Activated CD4-positive, alpha-beta memory T cell treated with anti-CD3 and anti-CD28 coated beads for 36 hours (primary cell): ENCODE data around the gene KIF1B. TPM values are rescaled to one million over a fixed set of nuclear protein-coding genes. Genes with fewer than 3 reads are reported as not detected.
A peak's percentile ranks its signal among the peaks of the same experiment; 100 is the strongest.

Experiments used
- CTCF ChIA-PET: fragments of 350-600 bp; sonication (Branson Sonifier 250); formaldehyde crosslinking; loops from one replicate; lab custom pipeline; 2021; ENCODE audit warnings: antibody characterized with exemption, inconsistent platforms; lab: Charles Lee
- POLR2A ChIA-PET: fragments of 350-600 bp; sonication (Branson Sonifier 250); formaldehyde crosslinking; loops from one replicate; lab custom pipeline; 2021; ENCODE audit warnings: antibody characterized with exemption; lab: Charles Lee
- DNase-seq: peaks from one replicate; pipeline ENCODE4 v3.0.0-alpha.2; 2020
- H3K27ac Mint-ChIP-seq: one replicate; pipeline ENCODE4 v1.8.0; 2021; ENCODE audit warnings: mixed read lengths
- H3K27me3 Mint-ChIP-seq: one replicate; pipeline ENCODE4 v1.8.0; 2021; ENCODE audit warnings: mixed read lengths
- H3K36me3 Mint-ChIP-seq: one replicate; pipeline ENCODE4 v1.8.0; 2021; ENCODE audit warnings: mixed read lengths
- H3K4me1 Mint-ChIP-seq: one replicate; pipeline ENCODE4 v1.8.0; 2021; ENCODE audit warnings: low read depth, mixed read lengths
- H3K4me3 Mint-ChIP-seq: one replicate; pipeline ENCODE4 v1.8.0; 2021; ENCODE audit warnings: mild to moderate bottlenecking, mixed read lengths
- H3K9me3 Mint-ChIP-seq: one replicate; pipeline ENCODE4 v1.8.0; 2021; ENCODE audit warnings: mixed read lengths
- intact Hi-C: fragments of 100-400 bp; cut with micrococcal nuclease; formaldehyde crosslinking; loops from one replicate; pipeline ENCODE4 v1.15.1; 2023
- total RNA-seq, 2 experiments: library from RNA; stranded (reverse); gene quantifications; one replicate each; pipeline ENCODE4 v1.2.3, GENCODE V29; 2021

Gene KIF1B
- total RNA-seq, 2 experiments from 2014 or later, result 16.8 to 17.4 TPM

DNA sequence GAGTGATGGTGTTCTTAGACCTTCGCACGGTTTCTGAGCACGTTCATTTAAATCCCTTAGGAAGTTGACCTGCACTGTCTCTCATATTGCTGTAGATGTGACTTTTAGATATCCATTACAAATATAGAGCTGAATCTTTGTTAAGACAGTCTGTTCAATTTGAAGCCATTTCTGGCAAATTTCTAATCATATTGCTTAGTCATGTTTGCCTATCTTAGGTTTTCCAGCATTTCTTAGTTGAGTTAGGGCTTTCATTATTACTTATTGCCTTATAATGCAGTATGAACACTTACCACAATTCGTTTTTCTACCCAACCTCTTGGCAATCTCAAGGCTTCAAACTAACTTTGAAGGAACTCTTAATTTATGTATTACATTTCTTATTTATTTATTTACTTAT lies 110.0 kb downstream of the KIF1B start:
- H3K4me3 Mint-ChIP-seq, result no peak overlapping the region
- no peak for DNase-seq
- H3K27ac Mint-ChIP-seq, result no peak overlapping the region
- H3K36me3 Mint-ChIP-seq, result peaks cover 4% of the 10 kb centered on the region
- H3K4me1 Mint-ChIP-seq, result peaks cover 9% of the 10 kb centered on the region
- no peaks in the 10 kb centered on the region for H3K27me3 Mint-ChIP-seq
- intact Hi-C loops, result loop anchor here (5.0 kb wide), 1 partner anchor 108 kb away; the partner anchor contains the start of gene KIF1B
- ChIA-PET CTCF (no interaction called here), POLR2A (no interaction called here)
- no peaks in the 10 kb centered on the region for H3K9me3 Mint-ChIP-seq

DNA sequence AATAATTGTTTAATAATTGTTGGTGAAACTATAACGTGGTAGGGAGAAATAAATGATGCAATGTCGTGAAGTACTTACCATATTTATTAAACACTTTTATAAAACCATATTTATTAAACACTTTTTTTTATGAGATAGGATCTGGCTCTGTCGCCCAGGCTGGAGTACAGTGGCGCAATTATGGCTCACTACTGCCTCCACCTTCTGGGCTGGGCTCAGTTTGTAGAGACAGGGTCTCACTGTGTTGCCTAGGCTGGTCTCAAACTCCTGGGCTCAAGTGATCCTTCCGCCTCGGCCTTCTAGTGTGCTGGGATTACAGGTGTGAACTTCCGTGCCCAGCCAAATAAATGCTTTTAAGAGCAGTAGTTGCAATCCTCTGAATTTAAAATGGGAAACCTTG lies 112.5 kb downstream of the KIF1B start:
- Mint-ChIP-seq H3K27ac (no peak overlapping the region), H3K4me3 (no peak overlapping the region), H3K4me1 (peaks cover 20% of the 10 kb centered on the region), H3K36me3 (peaks cover 4% of the 10 kb centered on the region), H3K27me3 (no peaks in the 10 kb centered on the region), H3K9me3 (no peaks in the 10 kb centered on the region)
- no peak for DNase-seq
- POLR2A ChIA-PET, result no interaction called here
- intact Hi-C loops, result loop anchor here (5.0 kb wide), 1 partner anchor 111 kb away; the partner anchor contains the start of gene KIF1B
- CTCF ChIA-PET, result interaction anchor here (0.7 kb wide), 1 partner anchor 111 kb away, joined by 3 read pairs; no protein-coding TSS in a partner anchor

DNA sequence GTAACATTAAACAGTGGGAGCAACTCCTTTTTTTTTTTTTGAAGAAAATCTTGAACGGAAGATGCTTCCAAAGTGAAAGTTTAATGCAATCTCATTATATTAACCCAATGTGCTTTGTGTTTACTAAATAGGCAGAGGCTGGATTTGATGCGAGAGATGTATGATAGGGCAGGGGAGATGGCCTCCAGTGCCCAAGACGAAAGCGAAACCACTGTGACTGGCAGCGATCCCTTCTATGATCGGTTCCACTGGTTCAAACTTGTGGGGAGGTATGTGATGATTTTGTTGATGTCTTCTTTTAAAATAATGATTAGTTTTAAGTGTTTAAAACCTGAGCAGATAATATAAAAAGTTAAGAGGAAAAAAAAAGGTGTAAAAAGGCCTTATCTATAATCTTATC lies 114.3 kb downstream of the KIF1B start:
- intact Hi-C loops, result loop anchor here (5.0 kb wide), 2 partner anchors 42 to 112 kb away; partner anchors contain the start of gene KIF1B
- no peaks in the 10 kb centered on the region for H3K27me3 Mint-ChIP-seq
- peak overlapping the region; percentile 63 for H3K4me3 Mint-ChIP-seq
- POLR2A ChIA-PET, result no interaction called here
- H3K27ac Mint-ChIP-seq, result peak overlapping the region; percentile 82
- peak; percentile 46 for DNase-seq
- CTCF ChIA-PET, result interaction anchor here (2.4 kb wide), 1 partner anchor 115 kb away, joined by 10 read pairs; the partner anchor contains the start of gene KIF1B
- peaks cover 20% of the 10 kb centered on the region for H3K4me1 Mint-ChIP-seq
- H3K9me3 Mint-ChIP-seq, result no peaks in the 10 kb centered on the region
- H3K36me3 Mint-ChIP-seq, result peaks cover 4% of the 10 kb centered on the region

DNA sequence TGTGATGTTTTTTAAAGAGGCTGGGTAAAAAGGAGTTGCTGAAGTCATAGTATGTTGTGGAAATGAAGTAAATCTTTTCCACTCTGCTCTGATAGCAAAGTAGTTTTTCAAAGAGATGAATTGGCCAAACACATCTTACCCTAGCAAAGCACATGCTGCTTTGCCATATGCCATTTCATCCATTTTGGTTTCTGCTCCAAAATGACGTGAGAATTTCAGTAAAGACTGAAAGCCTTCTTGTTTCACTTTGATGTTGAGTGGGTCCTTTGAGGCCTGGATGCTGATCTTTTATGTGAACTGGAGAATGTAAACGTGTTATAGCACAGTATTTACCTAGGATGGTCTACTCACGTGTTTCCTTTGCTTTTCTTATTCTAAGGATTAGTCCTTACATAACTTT lies 115.2 kb downstream of the KIF1B start:
- Mint-ChIP-seq H3K9me3 (no peaks in the 10 kb centered on the region), H3K27me3 (no peaks in the 10 kb centered on the region), H3K36me3 (peaks cover 4% of the 10 kb centered on the region), H3K4me1 (peaks cover 18% of the 10 kb centered on the region), H3K4me3 (peak overlapping the region; percentile 63), H3K27ac (peak overlapping the region; percentile 82)
- no peak for DNase-seq
- POLR2A ChIA-PET, result interaction anchor here (0.6 kb wide), 1 partner anchor 12 kb away, joined by 3 read pairs; no protein-coding TSS in a partner anchor
- CTCF ChIA-PET, result interaction anchor here (0.7 to 2.4 kb wide), 2 partner anchors 84 to 116 kb away, joined by 3 to 10 read pairs; partner anchors contain the start of gene KIF1B
- intact Hi-C loops, result loop anchor here (5.0 kb wide), 1 partner anchor 43 kb away; no protein-coding TSS in a partner anchor

DNA sequence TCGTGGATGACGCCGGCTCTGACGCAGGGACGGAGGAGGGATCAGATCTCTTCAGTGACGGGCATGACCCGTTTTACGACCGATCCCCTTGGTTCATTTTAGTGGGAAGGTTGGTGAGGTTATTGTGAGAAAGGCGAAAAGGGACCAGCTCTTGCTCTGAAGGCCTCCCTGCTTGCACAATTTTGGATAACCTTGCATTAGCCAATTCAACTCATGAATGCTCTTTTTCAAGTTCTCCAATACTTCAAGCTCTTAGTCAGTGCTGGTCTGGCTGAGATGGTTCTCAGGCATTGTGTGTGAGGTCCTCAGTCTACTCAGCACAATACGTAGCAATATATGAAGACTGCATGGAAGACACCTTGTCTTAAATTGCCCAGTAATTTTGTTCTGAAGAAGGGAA lies 115.9 kb downstream of the KIF1B start:
- POLR2A ChIA-PET, result no interaction called here
- Mint-ChIP-seq H3K27ac (peak overlapping the region; percentile 82), H3K4me1 (peaks cover 18% of the 10 kb centered on the region), H3K9me3 (no peaks in the 10 kb centered on the region), H3K27me3 (no peaks in the 10 kb centered on the region), H3K4me3 (no peak overlapping the region), H3K36me3 (peaks cover 4% of the 10 kb centered on the region)
- DNase-seq, result no peak
- intact Hi-C loops, result loop anchor here (5.0 kb wide), 1 partner anchor 44 kb away; no protein-coding TSS in a partner anchor
- CTCF ChIA-PET, result interaction anchor here (1.1 to 2.4 kb wide), 2 partner anchors 12 to 117 kb away, joined by 7 to 10 read pairs; partner anchors contain the start of gene KIF1B

GRCh38 chr1:10328180-10328963 lies 118.0 kb downstream of the KIF1B start:
- Mint-ChIP-seq H3K27ac (no peak overlapping the region), H3K9me3 (no peaks in the 10 kb centered on the region), H3K36me3 (peaks cover 3% of the 10 kb centered on the region), H3K4me1 (peaks cover 18% of the 10 kb centered on the region), H3K27me3 (no peaks in the 10 kb centered on the region), H3K4me3 (no peak overlapping the region)
- POLR2A ChIA-PET, result no interaction called here
- DNase-seq, result no peak
- CTCF ChIA-PET, result interaction anchor here (2.0 kb wide), 1 partner anchor 10 kb away, joined by 5 read pairs; no protein-coding TSS in a partner anchor
- intact Hi-C loops, result loop anchor here (5.0 kb wide), 1 partner anchor 46 kb away; no protein-coding TSS in a partner anchor

DNA sequence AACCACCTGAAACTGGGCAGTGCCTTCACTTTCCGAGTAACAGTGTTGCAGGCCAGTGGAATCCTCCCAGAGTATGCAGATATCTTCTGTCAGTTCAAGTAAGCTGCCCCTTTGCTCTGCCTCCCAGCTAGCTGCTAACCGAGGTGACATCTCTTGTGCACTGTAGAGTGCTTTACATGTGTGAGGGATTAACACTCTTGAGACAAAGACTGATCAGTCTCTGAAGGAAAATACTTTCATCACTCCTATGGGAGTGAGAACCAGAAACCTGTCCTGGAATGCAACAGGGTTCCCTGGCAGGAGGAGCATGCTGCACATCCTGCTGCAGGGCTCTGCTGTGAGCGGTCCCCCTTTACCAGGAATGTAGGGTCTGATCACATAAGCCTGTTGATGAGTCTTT lies 127.1 kb downstream of the KIF1B start:
- H3K27me3 Mint-ChIP-seq, result no peaks in the 10 kb centered on the region
- ChIA-PET POLR2A (no interaction called here), CTCF (interaction anchor here (0.6 to 1.8 kb wide), 6 partner anchors 8 to 128 kb away, joined by 3 to 28 read pairs (median 4); partner anchors contain the start of gene KIF1B)
- intact Hi-C loops, result no loop called here
- no peak for DNase-seq
- H3K4me3 Mint-ChIP-seq, result no peak overlapping the region
- no peaks in the 10 kb centered on the region for H3K9me3 Mint-ChIP-seq
- peaks cover 17% of the 10 kb centered on the region for H3K36me3 Mint-ChIP-seq
- no peaks in the 10 kb centered on the region for H3K4me1 Mint-ChIP-seq
- no peak overlapping the region for H3K27ac Mint-ChIP-seq

DNA sequence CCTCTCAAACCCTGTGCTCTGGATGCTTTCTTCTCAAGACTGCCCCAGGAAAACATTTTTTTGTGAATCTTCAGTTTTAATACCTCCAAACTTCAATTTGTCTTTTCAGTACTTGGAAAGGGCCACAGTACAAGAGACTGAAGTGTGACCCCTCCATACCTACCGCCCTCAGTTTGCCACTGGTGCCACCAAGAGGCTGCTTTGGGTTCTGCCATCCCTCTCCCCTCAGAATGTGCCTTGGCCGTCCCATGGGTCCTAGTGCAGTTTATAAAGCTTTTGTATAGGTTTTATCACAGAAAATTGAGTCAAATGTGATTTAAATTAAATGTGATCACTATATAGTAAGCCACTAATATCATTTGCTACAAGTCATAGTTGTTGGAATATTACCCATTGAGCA lies 127.7 kb downstream of the KIF1B start:
- H3K36me3 Mint-ChIP-seq, result peaks cover 17% of the 10 kb centered on the region
- DNase-seq, result peak; percentile 65
- H3K9me3 Mint-ChIP-seq, result no peaks in the 10 kb centered on the region
- no peak overlapping the region for H3K4me3 Mint-ChIP-seq
- H3K27me3 Mint-ChIP-seq, result no peaks in the 10 kb centered on the region
- POLR2A ChIA-PET, result no interaction called here
- no peak overlapping the region for H3K27ac Mint-ChIP-seq
- H3K4me1 Mint-ChIP-seq, result no peaks in the 10 kb centered on the region
- CTCF ChIA-PET, result interaction anchor here (0.6 to 1.8 kb wide), 8 partner anchors 9 to 212 kb away, joined by 3 to 28 read pairs (median 4); partner anchors contain the start of gene KIF1B
- intact Hi-C loops, result loop anchor here (1.0 kb wide), 1 partner anchor 128 kb away; the partner anchor contains the start of gene KIF1B

DNA sequence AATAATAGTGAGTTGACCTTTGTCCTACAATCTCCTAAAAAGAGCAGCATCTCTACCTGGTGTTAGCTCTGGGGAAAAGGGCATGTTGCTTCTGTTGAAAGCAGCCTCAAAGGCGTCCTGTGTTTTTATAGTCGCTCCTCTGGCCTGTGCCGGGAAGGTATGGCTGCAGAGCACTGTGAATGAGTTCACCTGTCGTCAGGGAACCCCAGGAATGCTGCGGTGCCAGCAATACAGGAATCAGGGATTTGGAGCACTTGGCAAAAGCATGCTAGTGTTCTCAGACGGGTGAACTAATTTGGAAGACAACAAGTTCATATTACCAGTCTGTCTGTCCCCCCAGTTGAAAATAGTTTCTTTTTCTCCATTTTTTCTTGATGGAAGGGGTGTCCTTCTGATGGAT lies 128.2 kb downstream of the KIF1B start:
- H3K27me3 Mint-ChIP-seq, result no peaks in the 10 kb centered on the region
- peaks cover 17% of the 10 kb centered on the region for H3K36me3 Mint-ChIP-seq
- intact Hi-C loops, result loop anchor here (1.0 kb wide), 1 partner anchor 128 kb away; the partner anchor contains the start of gene KIF1B
- no peak overlapping the region for H3K4me3 Mint-ChIP-seq
- H3K27ac Mint-ChIP-seq, result no peak overlapping the region
- ChIA-PET POLR2A (no interaction called here), CTCF (interaction anchor here (0.6 to 1.8 kb wide), 7 partner anchors 9 to 213 kb away, joined by 3 to 28 read pairs (median 4); partner anchors contain the start of gene KIF1B)
- no peaks in the 10 kb centered on the region for H3K4me1 Mint-ChIP-seq
- DNase-seq, result no peak
- H3K9me3 Mint-ChIP-seq, result no peaks in the 10 kb centered on the region

DNA sequence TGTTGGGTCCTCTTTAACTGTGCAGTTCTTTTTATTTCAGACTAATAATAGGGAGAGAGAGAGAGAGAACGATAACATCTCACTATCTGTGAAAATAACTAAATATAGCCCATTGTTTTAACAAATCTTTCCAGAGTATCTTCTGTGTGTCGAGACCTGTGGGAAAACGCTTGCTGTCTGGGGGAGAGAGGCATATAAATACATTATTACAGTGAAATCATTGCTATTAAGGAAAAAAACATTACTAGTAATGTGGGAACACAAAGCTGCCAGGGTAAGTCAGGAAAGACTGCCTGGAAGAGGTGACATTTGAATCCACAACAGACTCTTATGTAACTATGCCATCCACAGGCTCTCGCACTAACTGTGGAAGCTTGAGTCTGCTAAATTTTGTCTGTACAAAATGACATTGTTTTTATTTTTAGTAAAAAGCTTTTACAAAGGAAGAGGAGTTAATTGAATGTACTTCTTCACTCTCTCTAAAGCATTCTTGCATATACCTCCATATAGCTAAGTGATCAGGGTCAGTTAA lies 128.7 kb downstream of the KIF1B start:
- POLR2A ChIA-PET, result no interaction called here
- no peak for DNase-seq
- Mint-ChIP-seq H3K4me1 (no peaks in the 10 kb centered on the region), H3K27ac (no peak overlapping the region), H3K4me3 (no peak overlapping the region), H3K27me3 (no peaks in the 10 kb centered on the region), H3K36me3 (peaks cover 21% of the 10 kb centered on the region), H3K9me3 (no peaks in the 10 kb centered on the region)
- CTCF ChIA-PET, result interaction anchor here (1.0 to 1.8 kb wide), 2 partner anchors 129 to 130 kb away, joined by 7 to 28 read pairs; partner anchors contain the start of gene KIF1B
- intact Hi-C loops, result no loop called here

- Mint-ChIP-seq H3K4me1 (no peaks in the 10 kb centered on the region), H3K4me3 (no peak overlapping the region), H3K9me3 (no peaks in the 10 kb centered on the region), H3K27ac (no peak overlapping the region), H3K27me3 (no peaks in the 10 kb centered on the region), H3K36me3 (peaks cover 23% of the 10 kb centered on the region)
- DNase-seq, result no peak
- POLR2A ChIA-PET, result interaction anchor here (0.6 kb wide), 1 partner anchor 104 kb away, joined by 4 read pairs; no protein-coding TSS in a partner anchor
- CTCF ChIA-PET, result interaction anchor here (0.8 to 1.0 kb wide), 2 partner anchors 9 to 130 kb away, joined by 4 to 7 read pairs; partner anchors contain the start of gene KIF1B
- intact Hi-C loops, result no loop called here
These were observed 129.4 kb downstream of the KIF1B start for GRCh38 chr1:10339815-10340214.
